Fibroblast of skin of back (primary cell): ENCODE data around the gene ASH1L.
"Not testable (repeated sequence)": the region's sequence is repeated elsewhere in the genome, so short reads cannot be mapped to it uniquely, and the experiment has no call there.

Experiments
- DNase-seq: peaks from one replicate; pipeline ENCODE4 v3.0.0-alpha.2; 2013

ASH1L gene

GRCh38 chr1:155304558-155305063 is 258.0 kb downstream of the ASH1L start:
- no peak for DNase-seq

GRCh38 chr1:155301342-155301841 is 261.2 kb downstream of the ASH1L start, which contains the start of gene PKLR:
TSS of gene PKLR (minus strand) at chr1:155301438. CDS start at chr1:155301395, 43 bp downstream.
- no peak for DNase-seq

- DNase-seq: no peak
These were observed 261.9 kb downstream of the ASH1L start for GRCh38 chr1:155300553-155301329.

GRCh38 chr1:155300024-155300423 is 262.6 kb downstream of the ASH1L start:
- no peak for DNase-seq

GRCh38 chr1:155297384-155297783 is 265.2 kb downstream of the ASH1L start:
- DNase-seq: no peak

GRCh38 chr1:155296661-155297060 is 265.9 kb downstream of the ASH1L start:
- DNase-seq: no peak

- DNase-seq: no peak
These were observed 266.7 kb downstream of the ASH1L start for GRCh38 chr1:155295942-155296267.

GRCh38 chr1:155295183-155295941 is 267.2 kb downstream of the ASH1L start:
- DNase-seq: no peak

GRCh38 chr1:155294520-155295182 is 268.0 kb downstream of the ASH1L start:
- no peak for DNase-seq

- no peak for DNase-seq
These were observed 269.4 kb downstream of the ASH1L start for GRCh38 chr1:155293086-155293749.

GRCh38 chr1:155291006-155291405 is 271.6 kb downstream of the ASH1L start:
- DNase-seq: not testable (repeated sequence)

- DNase-seq: no peak
These were observed 274.5 kb downstream of the ASH1L start for GRCh38 chr1:155287987-155288543.

- no peak for DNase-seq
These were observed 276.1 kb downstream of the ASH1L start for GRCh38 chr1:155286544-155286943.

- no peak for DNase-seq
These were observed 277.0 kb downstream of the ASH1L start for GRCh38 chr1:155285631-155286044.
